COR-L47 (cell line): Measurements from ENCODE around the gene NRIP3.
"Not testable (repeated sequence)": the region's sequence is repeated elsewhere in the genome, so short reads cannot be mapped to it uniquely, and the experiment has no call there.

Experiments
- DNase-seq: peaks from one replicate; lab custom pipeline; 2025; lab: John Stamatoyannopoulos, UW

NRIP3 gene

GRCh38 chr11:8971196-8971923, 32.4 kb downstream of the NRIP3 start:
- no peak for DNase-seq

GRCh38 chr11:8967184-8967583, 36.6 kb downstream of the NRIP3 start:
- DNase-seq = no peak

- DNase-seq = peak; percentile 83
Observed at GRCh38 chr11:8964324-8965320, 39.2 kb downstream of the NRIP3 start, which contains the start of gene TMEM9B. TSS of gene TMEM9B (minus strand) at chr11:8964442. CDS start at chr11:8964313, 129 bp downstream.

- DNase-seq = peak; percentile 80
Observed at GRCh38 chr11:8963569-8964323, 40.1 kb downstream of the NRIP3 start.

GRCh38 chr11:8962841-8963240, 41.0 kb downstream of the NRIP3 start:
- DNase-seq = no peak

- no peak for DNase-seq
Observed at GRCh38 chr11:8961401-8961800, 42.4 kb downstream of the NRIP3 start.

GRCh38 chr11:8959546-8960166, 44.1 kb downstream of the NRIP3 start:
- DNase-seq = peak; percentile 57

- DNase-seq = no peak
Observed at GRCh38 chr11:8956860-8957259, 46.9 kb downstream of the NRIP3 start.

GRCh38 chr11:8948886-8949285, 54.9 kb downstream of the NRIP3 start:
- no peak for DNase-seq

GRCh38 chr11:8947230-8947943, 56.4 kb downstream of the NRIP3 start:
- DNase-seq = no peak

- no peak for DNase-seq
Observed at GRCh38 chr11:8942518-8943066, 61.2 kb downstream of the NRIP3 start, which contains the start of gene ASCL3. TSS of gene ASCL3 (minus strand) at chr11:8943016. CDS start at chr11:8938161, 4,855 bp downstream.

- no peak for DNase-seq
Observed at GRCh38 chr11:8941341-8942103, 62.3 kb downstream of the NRIP3 start.

GRCh38 chr11:8937659-8938058, 66.1 kb downstream of the NRIP3 start:
- DNase-seq = no peak

GRCh38 chr11:8937159-8937558, 66.6 kb downstream of the NRIP3 start:
- DNase-seq = no peak

- DNase-seq = not testable (repeated sequence)
Observed at GRCh38 chr11:8935789-8936188, 68.0 kb downstream of the NRIP3 start.

GRCh38 chr11:8934742-8935488, 68.9 kb downstream of the NRIP3 start:
- DNase-seq = no peak

GRCh38 chr11:8933931-8934330, 69.9 kb downstream of the NRIP3 start:
- DNase-seq = no peak

GRCh38 chr11:8932564-8933180, 71.1 kb downstream of the NRIP3 start, which contains the start of gene C11orf16:
TSS of gene C11orf16 (minus strand) at chr11:8932947. CDS start at chr11:8932308, 639 bp downstream.
- DNase-seq = peak; percentile 14
